K562 (cell line): ENCODE results near the gene MAPKAPK2. TPM values are rescaled to one million over a fixed set of nuclear protein-coding genes. Genes with fewer than 3 reads are reported as not detected.
A peak's percentile ranks its signal among the peaks of the same experiment; 100 is the strongest.

Source experiments
- DACH1 ChIP-seq: fragments of 450-650 bp; IDR thresholded peaks from 2 replicates; pipeline ENCODE4 v1.6.1; 2018; ENCODE audit not compliant: partially characterized antibody
- DEAF1 ChIP-seq: fragments of 450-650 bp; formaldehyde crosslinking; IDR thresholded peaks from 2 replicates; pipeline ENCODE4 v1.4.0; 2020; ENCODE audit warnings: mild to moderate bottlenecking, moderate library complexity
- DMBX1 ChIP-seq: fragments of 250-450 bp; sonication (Bioruptor Pico); IDR thresholded peaks from 2 replicates; pipeline ENCODE4 v1.8.0; 2022; ENCODE audit warnings: inconsistent platforms, mild to moderate bottlenecking, moderate library complexity, borderline replicate concordance
- FOXJ2 ChIP-seq: fragments of 200-800 bp; sonication (Bioruptor generic); IDR thresholded peaks from 2 replicates; pipeline ENCODE4 v1.6.1; 2016; ENCODE audit warnings: missing genetic modification characterization, missing compliant biosample characterization
- HMGN3 ChIP-seq: IDR thresholded peaks from 2 replicates; pipeline ENCODE4 v1.6.1; 2011; ENCODE audit warnings: borderline replicate concordance, low read depth, mild to moderate bottlenecking, mixed read lengths, low read length; ENCODE audit not compliant: insufficient read length; ENCODE audit errors: extremely low read depth
- HMGXB4 ChIP-seq: sonication (generic); formaldehyde crosslinking; IDR thresholded peaks from 2 replicates; pipeline ENCODE4 v1.8.1; 2023; ENCODE audit warnings: mild to moderate bottlenecking, missing genetic modification reagents
- MAFF ChIP-seq: IDR thresholded peaks from 2 replicates; pipeline ENCODE4 v1.6.1; 2012; ENCODE audit warnings: low read length, improper control_type of control experiment
- MEIS2 ChIP-seq: fragments of 450-650 bp; IDR thresholded peaks from 2 replicates; pipeline ENCODE4 v1.6.1; 2014; ENCODE audit warnings: mild to moderate bottlenecking; ENCODE audit not compliant: partially characterized antibody
- NFIC ChIP-seq: fragments of 450-650 bp; IDR thresholded peaks from 2 replicates; pipeline ENCODE4 v1.6.1; 2017; ENCODE audit warnings: mild to moderate bottlenecking, inconsistent platforms
- NR4A1 ChIP-seq, 2 experiments: fragments of 250-450 bp in 1 of 2; fragments of 450-650 bp in 1 of 2; sonication (Bioruptor Pico) in 1 of 2; IDR thresholded peaks; 2 replicates each; pipeline versions ENCODE4 v1.4.0 to v1.6.1; 2016 to 2020; ENCODE audit warnings: mild to moderate bottlenecking in 2 of 2, missing compliant biosample characterization in 1 of 2, missing genetic modification characterization in 1 of 2, moderate library complexity in 1 of 2
- REST ChIP-seq, 2 experiments: fragments of 450-650 bp; formaldehyde crosslinking in 1 of 2; IDR thresholded peaks; 2 replicates each; pipeline versions ENCODE4 v1.4.0 to v1.6.1; 2014 to 2020; ENCODE audit warnings: mild to moderate bottlenecking in 2 of 2, borderline replicate concordance in 1 of 2, low read depth in 1 of 2
- RFX5 ChIP-seq: IDR thresholded peaks from 2 replicates; pipeline ENCODE4 v1.6.1; 2011; ENCODE audit warnings: low read depth, mild to moderate bottlenecking, improper control_type of control experiment, low read length
- STAT5A ChIP-seq: IDR thresholded peaks from 2 replicates; pipeline ENCODE4 v1.6.1; 2012; ENCODE audit warnings: low read length, inconsistent platforms, borderline replicate concordance
- TSC22D4 ChIP-seq: fragments of 450-650 bp; IDR thresholded peaks from 2 replicates; pipeline ENCODE4 v1.6.1; 2016; ENCODE audit warnings: missing genetic modification characterization, missing biosample characterization, control low read depth
- ZKSCAN3 ChIP-seq: fragments of 250-450 bp; sonication (Bioruptor Pico); IDR thresholded peaks from 2 replicates; pipeline ENCODE4 v1.4.0; 2020
- ZNF175 ChIP-seq: fragments of 200-800 bp; sonication (Bioruptor generic); IDR thresholded peaks from 2 replicates; pipeline ENCODE4 v1.6.1; 2016; ENCODE audit warnings: low read depth, mild to moderate bottlenecking, missing genetic modification characterization, missing compliant biosample characterization
- ZNF217 ChIP-seq: sonication (generic); formaldehyde crosslinking; IDR thresholded peaks from 2 replicates; pipeline ENCODE4 v1.8.0; 2022; ENCODE audit warnings: mild to moderate bottlenecking, missing genetic modification reagents
- polyA plus RNA-seq, 8 experiments: library from polyadenylated mRNA; depleted of rRNA in 4 of 8; stranded (reverse) in 5 of 8; unstranded in 3 of 8; fragments of >200 nt; fragmentation: Nextera tagmentation in 2 of 8; fragmentation: Illumina TruSeq in 1 of 8; extraction: Ambion mirVana in 2 of 8; extraction: Trizol in 1 of 8; gene quantifications; 2 replicates each; pipeline versions ENCODE4 v1.2.1 to v1.2.3, GENCODE V29; 2011 to 2014; ENCODE audit warnings: inconsistent platforms in 1 of 8, missing spikeins in 1 of 8
- total RNA-seq, 7 experiments: library from RNA; depleted of rRNA in 6 of 7; stranded (reverse); fragments of >200 nt in 6 of 7; fragmentation: Illumina TruSeq in 2 of 7; extraction: Trizol in 2 of 7; gene quantifications; 2 replicates each; pipeline versions ENCODE4 v1.2.1 to v1.2.3, GENCODE V29; 2011 to 2021; ENCODE audit warnings: low replicate concordance in 1 of 7

The MAPKAPK2 gene
- total and polyA plus RNA-seq, 9 of the 15 experiments (the other 6 are each of a cell fraction or from before 2014, with no cell fraction given) = 0.63 to 94.2 (median 52.1) TPM

GRCh38 chr1:206680279-206680678 is 4.4 kb upstream of the MAPKAPK2 start (continued):
- TF ChIP-seq REST (IDR thresholded peaks at IDR 0.05; ENCODE audit: borderline replicate concordance) (no peak), REST (CRISPR knock-in tag; IDR thresholded peaks at IDR 0.05; ENCODE audit: low read depth) (no peak), HMGN3 (no peak), NR4A1 (CRISPR knock-in tag; IDR thresholded peaks at IDR 0.05) (no peak), NR4A1 (tag; IDR thresholded peaks at IDR 0.05) (0 out of 2 replicates have a peak, but pooled peaks have one; percentile 11), NFIC (peak; percentile 33; the same call in 1 of the 2 replicates), MEIS2 (peak; percentile 86), RFX5 (no peak), HMGXB4 (CRISPR knock-in tag) (no peak), STAT5A (no peak), MAFF (peak; percentile 50; the same call in 1 of the 2 replicates), ZNF217 (CRISPR knock-in tag) (no peak), TSC22D4 (tag) (no peak), DACH1 (no peak), DMBX1 (CRISPR knock-in tag) (no peak), ZNF175 (no peak), FOXJ2 (tag) (no peak), DEAF1 (no peak), ZKSCAN3 (CRISPR knock-in tag) (no peak)
